DOHH2 (cell line): Measurements from ENCODE around the gene GATAD1.

ENCODE experiments used
- EZH2phosphoT487 ChIP-seq: fragments of 200-600 bp; sonication (generic); IDR thresholded peaks from 2 replicates; pipeline ENCODE4 v1.6.1; 2017; ENCODE audit warnings: borderline replicate concordance, mild to moderate bottlenecking, antibody characterized with exemption, low read length, moderate library complexity, mixed read lengths
- TF ChIP-seq, protein P1 (sequence below): fragments of 200-600 bp; sonication (generic); IDR thresholded peaks from one replicate; pipeline ENCODE4 v1.5.1; 2014; ENCODE audit warnings: antibody characterized with exemption, mild to moderate bottlenecking, low read depth, low read length; ENCODE audit not compliant: poor library complexity, severe bottlenecking

DNA sequence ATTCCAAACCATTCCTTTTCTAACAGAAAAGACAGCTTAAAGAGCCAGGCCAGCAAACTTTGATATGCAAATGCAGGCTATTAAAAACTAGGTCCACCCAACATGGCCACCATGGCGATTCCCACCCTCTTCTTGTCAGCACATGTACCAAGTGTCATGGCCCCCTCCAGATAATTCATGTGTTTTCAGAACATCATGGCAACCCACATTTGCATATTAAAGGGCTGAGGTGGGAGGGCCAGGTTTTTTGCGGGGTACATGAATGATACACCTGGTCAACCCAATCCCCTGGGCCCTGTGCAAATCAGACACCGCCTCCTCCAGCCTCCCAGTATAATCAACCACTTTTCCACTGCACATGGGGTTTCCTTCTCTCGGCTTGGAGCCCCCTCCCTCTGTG lies 31.4 kb downstream of the GATAD1 start:
- TF ChIP-seq, protein P1, sequence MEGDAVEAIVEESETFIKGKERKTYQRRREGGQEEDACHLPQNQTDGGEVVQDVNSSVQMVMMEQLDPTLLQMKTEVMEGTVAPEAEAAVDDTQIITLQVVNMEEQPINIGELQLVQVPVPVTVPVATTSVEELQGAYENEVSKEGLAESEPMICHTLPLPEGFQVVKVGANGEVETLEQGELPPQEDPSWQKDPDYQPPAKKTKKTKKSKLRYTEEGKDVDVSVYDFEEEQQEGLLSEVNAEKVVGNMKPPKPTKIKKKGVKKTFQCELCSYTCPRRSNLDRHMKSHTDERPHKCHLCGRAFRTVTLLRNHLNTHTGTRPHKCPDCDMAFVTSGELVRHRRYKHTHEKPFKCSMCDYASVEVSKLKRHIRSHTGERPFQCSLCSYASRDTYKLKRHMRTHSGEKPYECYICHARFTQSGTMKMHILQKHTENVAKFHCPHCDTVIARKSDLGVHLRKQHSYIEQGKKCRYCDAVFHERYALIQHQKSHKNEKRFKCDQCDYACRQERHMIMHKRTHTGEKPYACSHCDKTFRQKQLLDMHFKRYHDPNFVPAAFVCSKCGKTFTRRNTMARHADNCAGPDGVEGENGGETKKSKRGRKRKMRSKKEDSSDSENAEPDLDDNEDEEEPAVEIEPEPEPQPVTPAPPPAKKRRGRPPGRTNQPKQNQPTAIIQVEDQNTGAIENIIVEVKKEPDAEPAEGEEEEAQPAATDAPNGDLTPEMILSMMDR: no peak
- no peak for TF ChIP-seq EZH2phosphoT487
